HG02852 (cell line): ENCODE data around the gene ING3.
A peak's percentile ranks its signal among the peaks of the same experiment; 100 is the strongest.

Source experiments
- ATAC-seq: cut with Tn5 transposase; IDR thresholded peaks from one replicate; pipeline ENCODE4 v1.9.1; 2021; ENCODE audit warnings: mild to moderate bottlenecking, moderate library complexity; ENCODE audit not compliant: unreplicated experiment

Gene ING3

DNA sequence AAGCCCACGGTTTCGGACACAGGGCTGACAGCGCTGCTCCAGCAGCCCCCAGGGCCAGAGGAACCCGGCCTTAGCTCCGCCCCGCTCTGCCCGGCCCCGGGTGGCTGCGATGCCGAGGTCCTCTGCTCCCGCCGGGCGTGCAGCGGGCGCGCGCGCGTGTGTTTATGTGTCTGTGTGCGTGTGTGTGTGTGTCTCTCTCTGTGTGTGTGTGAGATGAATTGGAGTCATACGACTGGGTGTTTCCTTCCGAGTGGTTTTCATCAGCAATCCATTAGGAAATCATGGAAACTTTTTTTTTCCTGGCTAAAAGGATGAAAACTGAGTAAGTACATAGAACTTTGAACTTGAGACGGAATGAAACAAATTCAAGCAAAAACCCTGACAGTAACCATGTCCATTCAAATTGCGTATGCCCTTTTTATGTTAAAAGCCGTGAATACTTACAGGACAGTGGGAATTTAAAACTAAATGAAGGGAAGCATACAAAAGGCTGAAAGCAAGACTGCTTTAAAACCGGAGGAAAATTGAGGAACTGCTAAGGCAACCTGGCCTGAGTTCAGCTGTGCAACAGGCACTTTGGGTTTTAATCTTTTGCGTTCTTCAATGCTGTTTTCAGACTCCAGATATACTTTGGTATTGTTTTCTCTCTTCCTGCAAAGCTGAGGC, 38.1 kb downstream of the ING3 start, which contains the start of gene CPED1:
Gene CPED1, plus strand, starts transcription at position 121 of the 666 bp plus-strand sequence. CDS start 911 bp downstream, outside the sequence.
- peak; percentile 41 for ATAC-seq

DNA sequence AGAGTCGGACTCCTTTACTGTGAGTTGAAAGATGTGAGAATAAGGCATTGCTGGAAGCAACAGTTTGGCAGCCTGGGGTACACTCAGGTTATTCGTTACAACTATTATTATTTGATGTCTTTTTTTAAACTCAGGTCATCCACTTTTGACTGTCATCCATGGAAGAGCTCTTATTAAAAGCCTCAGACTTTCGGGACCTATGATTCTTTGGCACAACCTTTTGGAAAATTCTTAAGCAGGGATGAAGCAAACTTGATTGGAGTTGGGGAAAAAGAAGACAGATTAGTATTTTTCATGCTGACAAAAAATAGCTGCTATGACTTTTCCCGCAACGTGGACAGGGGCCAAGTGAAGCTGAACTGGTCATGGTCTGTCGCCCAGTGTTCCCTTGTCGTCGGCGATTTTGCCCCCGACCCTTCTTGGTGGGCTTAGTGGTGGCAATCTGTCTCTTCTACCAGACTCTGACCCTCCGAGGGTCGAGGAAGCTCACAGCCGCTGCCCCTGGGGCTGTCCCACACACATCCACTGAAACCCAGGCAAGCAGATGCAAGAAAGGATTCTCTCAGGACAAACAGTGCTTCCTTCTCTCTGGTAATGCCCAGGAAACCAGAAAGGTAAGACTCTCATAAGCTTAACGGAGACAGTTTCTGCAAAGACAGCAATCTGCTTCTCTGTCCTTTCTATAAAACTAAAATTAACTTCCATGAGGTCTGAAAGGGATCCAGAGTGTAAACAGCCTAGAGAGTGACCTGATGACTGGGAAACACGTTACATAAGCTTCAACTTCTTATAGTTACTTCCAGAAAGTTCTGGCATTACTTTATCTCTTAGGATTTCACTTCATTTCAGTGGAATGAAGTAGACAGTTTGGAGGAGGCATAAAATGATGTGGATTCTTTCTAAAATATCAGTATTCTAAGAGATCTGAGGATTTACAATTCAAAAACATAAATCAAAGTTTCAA, 39.0 kb downstream of the ING3 start:
- ATAC-seq, result no peak

DNA sequence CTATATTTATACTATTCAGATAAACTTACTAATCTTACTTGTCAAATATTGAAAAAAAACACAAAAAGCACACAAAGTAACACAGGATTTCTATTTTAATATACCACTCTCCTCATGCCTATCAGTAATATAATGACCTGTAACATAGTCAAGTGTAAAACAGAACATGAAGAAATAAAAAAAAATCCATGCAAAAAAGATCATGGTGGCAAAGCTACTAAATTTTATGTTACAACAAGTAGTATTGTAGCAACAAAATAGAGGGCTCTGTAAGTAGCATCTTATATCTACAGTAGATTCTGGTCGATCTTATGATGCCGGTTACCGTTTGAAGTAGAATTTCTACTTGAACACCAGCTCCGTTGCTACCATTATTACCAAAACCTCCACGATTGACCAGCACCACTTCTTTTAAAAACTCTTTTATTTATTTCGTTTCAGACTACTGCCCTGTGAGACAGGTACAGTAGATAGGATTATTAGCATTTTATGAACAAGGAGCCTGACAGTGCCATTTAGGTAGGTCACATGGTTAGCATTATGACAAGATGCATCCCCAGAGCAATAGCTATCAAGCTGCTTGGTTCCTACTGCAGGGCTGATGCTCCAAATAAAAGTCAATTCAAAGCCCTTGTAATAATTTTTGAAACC, 40.0 kb downstream of the ING3 start:
- ATAC-seq, result no peak

DNA sequence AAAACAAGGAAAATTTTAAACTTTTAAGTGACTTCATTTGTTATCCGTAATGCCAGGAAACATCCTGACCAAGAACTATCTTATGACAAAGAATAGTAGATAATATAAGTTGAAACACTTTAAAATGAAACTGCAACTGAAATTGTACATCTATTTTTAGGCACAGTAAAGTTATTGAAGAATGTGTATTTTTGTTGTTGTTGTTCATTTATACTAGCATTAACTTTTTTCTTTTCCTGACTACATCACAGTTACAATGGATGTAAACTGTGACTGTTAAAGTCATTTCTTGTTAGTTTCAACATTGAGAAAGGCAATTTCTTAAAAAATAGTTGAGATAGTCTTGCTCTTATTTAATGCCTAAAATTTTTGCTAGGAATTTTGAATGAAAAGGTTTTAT, 40.6 kb downstream of the ING3 start:
- ATAC-seq, result no peak

DNA sequence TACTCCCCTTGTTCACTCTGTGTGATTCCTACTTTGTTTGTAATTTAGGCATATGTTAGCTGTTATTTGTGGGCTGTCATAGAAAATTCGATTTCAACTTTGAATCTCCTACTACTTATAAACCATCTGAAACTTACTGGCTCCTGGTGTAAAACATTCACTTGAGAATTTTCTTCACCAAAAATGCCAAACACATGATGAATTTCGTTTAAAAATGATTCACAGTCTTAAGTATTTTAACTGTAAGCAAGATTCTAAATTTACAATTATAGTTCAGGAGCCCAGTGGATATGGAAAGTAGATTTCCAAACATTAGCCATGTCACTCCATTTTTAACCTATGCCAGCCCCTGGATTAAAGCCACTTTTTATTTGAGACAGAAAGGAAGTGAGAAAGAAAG, 41.0 kb downstream of the ING3 start:
- no peak for ATAC-seq

DNA sequence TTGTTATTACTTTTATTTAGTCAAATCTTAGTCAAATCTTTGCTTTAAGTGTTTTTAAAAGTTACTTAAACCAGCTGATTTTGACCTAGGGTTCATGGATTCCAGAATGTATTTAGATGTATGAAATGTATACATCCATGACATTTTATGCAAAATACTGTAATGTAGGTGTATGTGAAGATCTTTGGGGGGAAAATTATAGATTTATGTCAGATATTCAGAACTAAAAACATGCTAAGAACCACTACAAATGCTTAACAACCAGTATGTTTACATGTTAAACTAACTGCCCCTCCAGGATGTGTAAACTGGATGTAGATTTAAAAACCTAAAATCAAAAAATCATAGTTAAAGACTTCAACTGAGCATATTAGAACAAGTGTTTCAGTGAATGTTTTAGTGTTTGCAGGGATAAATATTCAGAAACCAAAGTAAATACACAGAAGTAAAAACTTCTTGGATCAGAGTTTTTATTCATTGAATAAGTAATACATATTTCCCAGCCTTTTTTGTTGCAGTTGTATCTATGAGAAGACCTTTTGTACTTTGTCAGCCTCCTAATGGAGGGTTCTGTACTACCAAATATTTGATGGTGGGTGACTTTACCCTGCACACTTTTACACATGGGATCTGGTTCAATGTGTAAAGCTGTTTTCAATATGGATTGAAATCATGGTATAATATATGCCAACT, 41.8 kb downstream of the ING3 start:
- ATAC-seq, result no peak

DNA sequence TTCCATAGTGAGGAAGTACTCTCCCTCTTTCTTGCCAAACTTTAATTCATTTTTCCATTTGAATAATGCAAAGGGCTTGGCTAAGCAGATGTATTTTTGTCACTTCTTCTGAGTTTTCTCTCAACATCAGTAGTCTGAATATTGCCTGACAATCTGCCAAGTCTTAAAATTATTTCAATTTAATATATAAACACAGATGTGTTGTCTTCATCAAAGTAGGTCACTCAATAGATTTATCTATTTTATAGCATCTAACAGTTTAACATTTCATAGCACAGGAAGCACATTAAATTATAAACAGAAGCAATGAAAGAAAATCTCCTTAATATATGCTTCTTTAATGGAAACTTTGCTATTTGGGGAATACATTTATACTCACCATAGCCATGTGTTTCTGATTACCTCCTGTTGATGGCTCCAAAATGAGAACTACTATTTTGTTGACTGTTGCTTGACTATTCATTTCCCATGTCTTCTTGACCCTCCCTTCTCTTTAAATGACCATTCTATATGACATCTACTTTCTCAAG, 42.5 kb downstream of the ING3 start:
- ATAC-seq, result no peak

DNA sequence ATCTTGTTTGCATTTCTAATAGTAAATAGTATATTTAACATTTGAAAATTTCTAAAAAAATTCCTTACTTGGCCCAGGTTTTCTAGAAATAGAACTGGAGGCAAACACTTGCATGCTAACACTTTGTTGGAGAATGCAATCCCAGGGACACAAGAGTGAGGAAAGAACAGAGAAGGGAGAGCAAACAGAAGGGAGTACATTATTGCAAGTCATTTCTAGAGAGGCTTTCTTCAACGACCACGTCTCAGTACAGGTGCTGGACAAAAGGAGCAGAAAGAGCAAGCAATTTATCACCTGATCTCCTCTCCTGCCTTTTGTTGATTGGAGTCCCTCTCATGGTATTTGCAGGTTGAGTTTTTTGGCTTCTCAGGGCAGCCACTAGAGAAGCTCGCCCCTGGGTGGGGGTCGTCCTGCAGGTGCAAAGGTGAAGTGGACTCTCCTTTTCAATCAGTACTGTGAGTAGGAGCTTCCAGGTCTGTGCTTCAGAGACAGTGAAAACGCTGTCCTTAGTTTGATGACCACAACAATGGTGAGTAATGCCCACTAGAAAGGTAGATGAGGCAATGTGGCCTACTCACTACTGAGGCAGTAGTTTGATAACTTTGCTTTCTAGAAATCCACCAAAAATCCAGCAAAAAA, 43.1 kb downstream of the ING3 start:
- no peak for ATAC-seq

DNA sequence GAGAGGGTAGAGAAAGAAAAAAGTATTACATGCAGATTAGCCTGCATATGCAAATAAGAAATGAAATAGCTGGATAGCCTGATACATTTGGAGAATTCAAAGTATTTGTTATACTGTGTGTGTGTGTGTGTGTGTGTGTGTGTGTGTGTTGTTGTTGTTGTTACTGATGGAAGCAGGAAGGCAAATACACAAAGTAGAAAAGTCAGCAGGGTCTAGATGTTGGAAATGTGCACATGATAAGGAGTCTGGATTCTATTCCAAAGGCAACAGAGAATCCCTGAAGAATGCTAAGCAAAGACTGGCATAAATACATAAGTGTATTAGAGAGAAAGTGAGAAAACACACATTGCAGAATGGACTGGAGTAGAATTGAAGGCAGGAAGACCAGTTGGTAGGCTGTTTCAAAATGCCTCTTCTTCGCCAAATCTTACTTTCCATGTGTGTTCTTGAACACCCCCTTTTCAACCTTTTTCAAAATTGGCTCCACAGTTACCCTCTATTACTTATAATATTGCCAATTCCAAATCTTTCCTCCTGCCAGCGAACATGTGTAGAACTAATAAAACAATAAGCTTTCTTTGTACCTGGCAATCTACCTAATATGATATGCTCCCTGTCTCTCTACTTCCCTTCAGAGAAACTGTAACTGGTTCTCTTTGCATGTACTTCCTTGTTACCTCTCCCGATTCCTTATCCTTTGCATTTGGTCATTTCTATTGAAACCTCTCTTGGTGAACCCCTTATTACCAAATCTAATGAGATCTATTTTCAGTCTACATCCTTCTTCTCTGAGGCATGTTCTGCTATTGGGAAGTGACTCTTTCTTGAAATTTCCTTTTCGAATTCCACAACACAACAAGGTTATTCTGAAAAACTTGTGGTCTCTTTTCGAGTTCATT, 44.2 kb downstream of the ING3 start:
- ATAC-seq, result no peak

DNA sequence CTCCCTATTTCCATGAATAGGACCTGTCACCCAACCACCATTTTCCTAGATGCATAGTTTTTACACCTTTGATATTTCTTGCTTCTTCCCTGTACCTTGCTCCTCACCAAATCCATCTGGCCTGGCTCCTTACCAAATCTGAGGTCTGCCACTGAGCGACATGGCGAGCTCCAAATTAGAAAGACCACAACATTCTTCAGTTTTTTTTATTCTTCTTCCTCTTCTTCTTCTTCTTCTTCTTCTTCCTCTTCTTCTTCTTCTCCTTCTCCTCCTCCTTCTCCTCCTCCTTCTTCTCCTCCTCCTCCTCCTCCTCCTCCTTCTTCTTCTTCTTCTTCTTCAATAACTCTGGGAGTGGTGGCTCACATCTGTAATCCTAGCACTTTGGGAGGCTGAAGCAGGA, 45.1 kb downstream of the ING3 start:
- ATAC-seq, result no peak

DNA sequence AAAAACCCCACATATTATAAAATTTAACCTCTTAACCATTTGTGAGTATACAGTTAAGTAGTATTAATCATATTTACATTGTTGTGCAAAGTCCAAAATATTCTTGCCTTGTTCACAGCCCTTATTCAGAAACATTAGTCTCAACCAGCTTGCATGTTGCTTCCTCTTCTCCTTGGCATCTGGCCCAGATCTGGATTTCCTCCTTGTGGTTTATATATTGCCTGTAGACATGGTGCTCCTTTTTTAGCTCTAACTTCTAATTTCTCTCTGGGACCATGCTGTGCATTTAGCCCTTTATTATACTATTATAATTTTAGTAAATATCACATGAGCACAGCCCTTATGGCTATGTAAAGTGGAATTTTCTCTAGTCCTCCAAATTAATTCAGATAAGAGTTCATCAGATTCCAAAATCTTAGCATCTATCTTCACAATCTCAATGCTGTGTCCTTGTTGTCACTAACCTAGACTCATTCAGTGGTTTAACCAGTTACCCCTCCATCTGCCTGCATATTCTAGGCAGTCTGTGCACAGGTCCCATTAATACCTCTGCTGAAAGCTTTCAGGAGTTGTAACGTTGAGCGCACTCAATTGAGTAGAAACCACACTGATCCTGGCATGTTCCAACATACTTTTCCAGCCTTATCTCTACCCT, 45.9 kb downstream of the ING3 start:
- no peak for ATAC-seq

DNA sequence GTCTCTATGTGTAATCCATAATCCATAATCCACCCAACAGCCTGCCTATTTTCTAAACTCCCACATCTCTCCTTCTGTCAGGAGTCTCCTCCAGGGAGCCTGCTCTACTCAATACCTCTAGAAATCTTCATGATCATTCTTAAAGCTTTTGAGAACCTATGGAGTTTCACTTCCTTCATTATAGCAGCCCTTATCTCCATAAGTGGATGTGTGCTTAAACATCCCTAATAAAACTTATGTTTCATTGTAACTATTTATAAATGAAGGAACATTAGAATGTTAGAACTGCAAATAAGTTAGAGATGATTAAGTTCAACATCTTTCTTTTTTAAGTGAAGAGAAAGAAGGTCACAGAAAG, 46.4 kb downstream of the ING3 start:
- no peak for ATAC-seq

DNA sequence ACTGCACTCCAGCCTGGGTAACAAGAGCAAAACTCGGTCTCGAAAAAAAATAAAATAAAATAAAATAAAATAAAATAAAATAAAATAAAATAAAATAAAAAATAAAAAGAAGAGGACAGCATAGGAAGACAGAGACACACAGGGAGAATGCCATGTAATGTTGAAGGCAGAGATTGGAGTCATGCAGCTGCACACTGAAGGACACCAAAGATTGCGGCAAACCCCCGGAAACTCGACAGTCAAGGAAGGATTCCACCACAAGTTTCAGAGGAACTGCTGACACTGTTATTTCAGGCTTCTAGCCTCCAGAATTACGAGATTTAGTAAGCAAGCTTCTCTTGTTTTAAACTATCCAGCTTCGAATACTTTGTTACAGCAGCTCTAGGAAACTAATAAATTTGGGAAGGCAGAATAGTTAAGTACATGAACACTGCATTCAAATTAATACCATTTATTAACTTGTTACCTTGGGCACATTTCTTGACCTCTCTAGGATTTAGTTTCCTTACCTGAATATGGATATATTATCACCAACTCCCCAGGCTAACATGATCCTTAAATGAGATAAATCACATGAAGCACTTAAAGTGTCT, 47.4 kb downstream of the ING3 start:
- ATAC-seq, result no peak

DNA sequence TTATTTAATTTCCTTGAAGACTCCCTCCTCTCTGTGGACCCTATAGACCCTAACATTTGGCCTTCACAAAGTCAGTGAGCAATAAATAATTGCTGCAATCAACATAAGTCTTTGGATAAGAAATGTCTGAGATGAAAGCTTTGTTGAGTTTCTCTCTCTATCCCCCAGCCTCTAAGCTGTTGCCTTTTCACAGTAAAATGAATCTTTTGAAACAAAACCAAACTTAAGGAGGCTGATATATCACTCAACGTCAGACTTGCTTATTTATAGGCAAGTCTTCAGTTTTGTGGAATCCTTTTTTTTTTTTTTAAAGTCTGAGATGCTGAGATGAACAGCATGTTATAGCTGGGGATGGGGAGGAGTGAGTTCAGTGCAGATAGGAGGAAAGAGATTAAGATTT, 47.9 kb downstream of the ING3 start:
- ATAC-seq, result no peak

DNA sequence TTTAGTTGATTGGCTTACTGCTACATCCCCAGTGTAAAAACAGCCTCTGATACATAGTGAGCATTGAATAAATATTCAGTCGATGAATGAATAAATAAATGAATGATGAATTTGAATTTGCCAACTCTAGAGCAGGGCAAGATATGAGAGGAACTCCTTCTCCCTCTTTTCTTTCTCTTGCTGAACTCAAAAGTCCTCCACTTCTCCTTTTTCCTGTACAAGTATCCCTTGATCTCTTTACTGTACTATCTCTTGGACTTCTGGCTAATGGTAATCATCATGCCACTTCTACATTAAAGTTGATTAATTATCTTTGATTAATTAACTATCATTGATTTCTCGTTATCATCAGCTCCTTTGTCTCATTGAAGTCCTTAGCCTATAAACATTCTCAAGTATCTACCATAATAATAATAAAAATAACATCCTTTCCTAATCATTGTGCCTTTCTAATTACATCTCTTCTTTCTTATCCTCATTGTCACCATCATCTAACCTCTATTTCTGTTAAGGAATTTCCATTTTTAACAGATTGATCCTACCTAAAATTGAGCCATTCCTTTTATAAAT, 48.5 kb downstream of the ING3 start:
- ATAC-seq, result no peak

DNA sequence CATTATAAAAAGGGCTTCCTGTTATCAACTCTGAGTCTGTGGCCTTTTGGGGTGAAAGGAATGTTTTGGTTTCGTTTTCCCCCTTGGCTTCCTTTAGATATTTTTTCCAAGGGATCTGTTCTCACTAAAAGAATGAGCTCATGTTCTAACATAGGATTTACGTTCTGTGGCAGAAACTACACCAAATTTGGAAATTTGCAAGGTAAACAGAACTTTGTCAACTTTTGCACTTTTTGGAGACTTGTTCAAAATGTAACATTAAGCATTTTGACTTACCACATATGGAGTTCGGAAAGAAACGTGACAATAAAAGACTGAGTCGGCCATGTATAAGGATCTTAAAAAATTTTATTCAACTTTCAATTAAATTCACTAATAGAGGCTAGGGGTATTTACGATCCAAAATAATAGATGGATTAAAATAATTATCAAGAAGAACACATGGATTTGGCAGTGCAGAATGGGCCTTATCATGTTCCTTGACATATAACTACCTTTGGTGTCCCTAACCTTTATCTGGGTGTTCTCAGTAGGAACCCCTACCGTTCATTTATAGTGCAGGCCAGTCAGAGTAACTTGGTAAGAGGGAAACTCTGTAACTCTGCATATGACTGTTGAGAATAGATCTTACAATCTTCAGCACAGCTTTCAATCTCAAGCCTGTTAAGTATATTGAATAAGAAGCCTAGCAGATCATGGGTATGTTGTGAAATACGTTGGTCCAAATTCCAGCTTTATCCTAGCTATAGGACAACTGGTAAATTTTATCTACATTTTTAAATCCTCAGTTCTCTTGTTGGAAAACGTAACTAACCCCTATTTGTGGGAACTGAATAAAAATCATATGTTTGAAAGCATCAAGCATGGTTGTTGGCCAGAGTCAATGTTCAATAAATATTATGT, 49.8 kb downstream of the ING3 start:
- no peak for ATAC-seq

DNA sequence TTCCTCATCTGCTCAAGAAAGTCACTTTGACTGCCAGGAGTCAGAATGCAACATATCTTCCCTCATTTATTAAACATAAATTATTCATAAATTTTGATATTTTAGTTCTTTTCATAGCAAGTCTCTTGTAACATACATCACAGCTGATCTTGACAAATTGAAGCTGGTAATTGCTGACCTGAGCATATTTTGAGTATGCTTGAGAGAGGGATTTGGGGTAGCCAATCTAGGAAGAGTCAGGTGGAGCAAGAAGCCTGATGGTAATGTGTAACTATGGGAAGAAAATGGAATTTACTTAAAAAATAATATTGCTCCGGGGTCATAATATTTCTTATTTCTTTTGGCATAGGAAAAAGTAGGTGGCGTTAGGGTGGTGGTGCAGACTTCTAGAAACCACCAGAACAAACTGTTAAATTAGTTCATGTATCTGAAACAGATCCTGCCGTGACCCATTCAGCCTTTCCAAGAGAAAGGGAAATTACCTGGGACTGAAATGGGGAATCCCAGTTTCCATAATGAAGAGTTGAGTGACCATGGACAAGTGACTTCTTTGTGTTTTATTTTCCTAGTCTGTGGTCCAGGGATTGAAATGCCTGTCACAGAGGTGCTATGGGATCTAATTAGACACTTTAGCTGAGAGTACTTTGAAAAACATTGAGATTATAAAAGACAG, 50.8 kb downstream of the ING3 start:
- no peak for ATAC-seq
